ENCODE results near the gene MYL12A. TPM values are rescaled to one million over a fixed set of nuclear protein-coding genes. Genes with fewer than 3 reads are reported as not detected.

MYL12A gene
- total and polyA plus RNA-seq, 4 donors, result 158 to 314 (median 179) TPM

GRCh38 chr18:3283253-3283863 lies 35.8 kb downstream of the MYL12A start:
- TF ChIP-seq SP1 (IDR thresholded peaks at IDR 0.05) (no peak), RXRA (IDR thresholded peaks at IDR 0.05) (no peak), TAF1 (conservative IDR thresholded peaks at IDR 0.05) (no peak), EGR1 (IDR thresholded peaks at IDR 0.05; ENCODE audit: low read depth in 2 of 2) (no peak), ZBTB33 (IDR thresholded peaks at IDR 0.05) (no peak), RAD21 (IDR thresholded peaks at IDR 0.05) (no peak), HNF4A (conservative IDR thresholded peaks at IDR 0.05) (no peak), MAX (IDR thresholded peaks at IDR 0.05) (no peak), HNF4G (IDR thresholded peaks at IDR 0.05) (no peak), FOXA2 (IDR thresholded peaks at IDR 0.05) (no peak)
- H3K9me3 ChIP-seq (ENCODE audit: control insufficient read depth in 4 of 4, low read length in 3 of 4), result no peaks in the 10 kb centered on the region
- H3K36me3 ChIP-seq (ENCODE audit: control insufficient read depth in 4 of 4, insufficient read depth in 3 of 4, low read depth in 1 of 4, low read length in 3 of 4), result peaks cover 0 to 3% (median under 1%) of the 10 kb centered on the region in 4 donors
- H3K9ac ChIP-seq (ENCODE audit: low read depth in 1 of 2, low read length in 2 of 2), result no peak overlapping the region
- 77% methylated on average over 10 of the region's 10 CpGs for WGBS
- no peak for DNase-seq (ENCODE audit: low spot score)
- no peak overlapping the region for H3K27ac ChIP-seq (ENCODE audit: low read depth in 1 of 2, low read length in 2 of 2)
- H3K4me3 ChIP-seq (ENCODE audit: low read depth in 1 of 3, low read length in 3 of 3), result no peak overlapping the region
- H3K4me1 ChIP-seq (ENCODE audit: control insufficient read depth in 4 of 4, insufficient read depth in 4 of 4, low read length in 3 of 4), result peaks cover 0 to 3% (median 0%) of the 10 kb centered on the region in 4 donors
- no peaks in the 10 kb centered on the region for H3K27me3 ChIP-seq (ENCODE audit: control insufficient read depth in 4 of 4, insufficient read depth in 4 of 4, low read length in 3 of 4)

GRCh38 chr18:3283908-3284307 lies 36.3 kb downstream of the MYL12A start:
- no peak overlapping the region for H3K9ac ChIP-seq (ENCODE audit: low read depth in 1 of 2, low read length in 2 of 2)
- WGBS, result 84% methylated on average over 7 of the region's 7 CpGs
- H3K27me3 ChIP-seq (ENCODE audit: control insufficient read depth in 4 of 4, insufficient read depth in 4 of 4, low read length in 3 of 4), result no peaks in the 10 kb centered on the region
- DNase-seq (ENCODE audit: low spot score), result no peak
- TF ChIP-seq HNF4G (IDR thresholded peaks at IDR 0.05), result no peak
- TF ChIP-seq RAD21 (IDR thresholded peaks at IDR 0.05), result no peak
- TF ChIP-seq HNF4A (conservative IDR thresholded peaks at IDR 0.05), result no peak
- no peak for TF ChIP-seq CTCF (IDR thresholded peaks at IDR 0.05; ENCODE audit: low read depth, low read length, missing input control)
- no peak for TF ChIP-seq TAF1 (conservative IDR thresholded peaks at IDR 0.05)
- TF ChIP-seq SP1 (IDR thresholded peaks at IDR 0.05), result no peak
- no peak for TF ChIP-seq FOXA2 (IDR thresholded peaks at IDR 0.05)
- no peak for TF ChIP-seq EGR1 (IDR thresholded peaks at IDR 0.05; ENCODE audit: low read depth in 2 of 2)
- no peak for TF ChIP-seq REST (IDR thresholded peaks at IDR 0.05)
- TF ChIP-seq GABPA (IDR thresholded peaks at IDR 0.05 in 1 of 2, conservative IDR thresholded peaks at IDR 0.05 in 1 of 2), result no peak
- TF ChIP-seq YY1 (IDR thresholded peaks at IDR 0.05), result no peak
- no peak for TF ChIP-seq MAX (IDR thresholded peaks at IDR 0.05)
- no peak overlapping the region for H3K27ac ChIP-seq (ENCODE audit: low read depth in 1 of 2, low read length in 2 of 2)
- H3K4me3 ChIP-seq (ENCODE audit: low read depth in 1 of 3, low read length in 3 of 3), result no peak overlapping the region
- no peaks in the 10 kb centered on the region for H3K9me3 ChIP-seq (ENCODE audit: control insufficient read depth in 4 of 4, low read length in 3 of 4)
- H3K36me3 ChIP-seq (ENCODE audit: control insufficient read depth in 4 of 4, insufficient read depth in 3 of 4, low read depth in 1 of 4, low read length in 3 of 4), result no peaks in the 10 kb centered on the region
- H3K4me1 ChIP-seq (ENCODE audit: control insufficient read depth in 4 of 4, insufficient read depth in 4 of 4, low read length in 3 of 4), result peaks cover 0 to 3% (median 0%) of the 10 kb centered on the region in 4 donors

Data from liver (tissue), 9 donors.